Measurements from ENCODE around the gene SLC25A25. TPM values are rescaled to one million over a fixed set of nuclear protein-coding genes. Genes with fewer than 3 reads are reported as not detected.

Gene SLC25A25
- total and polyA plus RNA-seq, 9 of the 15 experiments (the other 6 are each of a cell fraction or from before 2014, with no cell fraction given): 0.07 to 35.9 (median 23.2) TPM

GRCh38 chr9:128127990-128128835, 60.2 kb downstream of the SLC25A25 start (continued):
- TF ChIP-seq E2F1 (CRISPR knock-in tag; IDR thresholded peaks at IDR 0.05): peak; percentile 45; the same call in 1 of the 2 replicates
- peak; percentile 87; the same call in 1 of the 2 replicates for TF ChIP-seq NKRF (IDR thresholded peaks at IDR 0.05; ENCODE audit: borderline replicate concordance)
- TF ChIP-seq EGR1 (conservative IDR thresholded peaks at IDR 0.05): peak; percentile 100
- TF ChIP-seq FOXK1 (CRISPR knock-in tag; IDR thresholded peaks at IDR 0.05; ENCODE audit: borderline replicate concordance): peak; percentile 58; the same call in 1 of the 2 replicates
- peak; percentile 5 for TF ChIP-seq PRPF4 (IDR thresholded peaks at IDR 0.05; ENCODE audit: insufficient read depth, low read depth, low read length, poor library complexity, severe bottlenecking)
- TF ChIP-seq ZNF583 (CRISPR knock-in tag; IDR thresholded peaks at IDR 0.05): no peak
- no peak for TF ChIP-seq ZNF584 (CRISPR knock-in tag; IDR thresholded peaks at IDR 0.05; ENCODE audit: low read depth)
- TF ChIP-seq MLLT1 (IDR thresholded peaks at IDR 0.05): 0 out of 4 replicates have a peak, but pooled peaks of 1 of the 2 experiments have one; percentile 9
- TF ChIP-seq ZNF511 (CRISPR knock-in tag; IDR thresholded peaks at IDR 0.05): peak; percentile 43; the same call in 1 of the 2 replicates
- TF ChIP-seq ZFP30 (CRISPR knock-in tag; IDR thresholded peaks at IDR 0.05; ENCODE audit: borderline replicate concordance): no peak
- no peak for TF ChIP-seq ZNF655 (CRISPR knock-in tag; IDR thresholded peaks at IDR 0.05)
- TF ChIP-seq ZBTB11 (CRISPR knock-in tag; IDR thresholded peaks at IDR 0.05): peak; percentile 71 to 95 (median 81); a peak in 4 of 6 replicates
- 0 out of 2 replicates have a peak, but pooled peaks have one; percentile 16 for TF ChIP-seq POLR2AphosphoS5 (IDR thresholded peaks at IDR 0.05; ENCODE audit: control insufficient read depth, insufficient read depth, low read depth, low read length)
